HPDE6-E6E7 (cell line): Measurements from ENCODE around the gene ARHGAP33.

Experiments used
- DNase-seq: peaks from one replicate; pipeline ENCODE4 v3.0.0; 2011; ENCODE audit warnings: missing footprints; ENCODE audit errors: extremely low spot score

ARHGAP33 gene

GRCh38 chr19:35775298-35776101, at the start of gene ARHGAP33:
ARHGAP33 (plus strand) TSS chr19:35775564; CDS start chr19:35775659, 95 bp downstream.
- DNase-seq, result peak; percentile 89

- no peak for DNase-seq
Observed at GRCh38 chr19:35727053-35727955, 48.1 kb upstream of the ARHGAP33 start.

- no peak for DNase-seq
Observed at GRCh38 chr19:35727956-35728706, 47.2 kb upstream of the ARHGAP33 start.

GRCh38 chr19:35729021-35729420, 46.3 kb upstream of the ARHGAP33 start:
- DNase-seq, result no peak

- no peak for DNase-seq
Observed at GRCh38 chr19:35729763-35730162, 45.6 kb upstream of the ARHGAP33 start.

GRCh38 chr19:35730326-35730725, 45.0 kb upstream of the ARHGAP33 start:
- no peak for DNase-seq

GRCh38 chr19:35731353-35731752, 44.0 kb upstream of the ARHGAP33 start:
- no peak for DNase-seq

GRCh38 chr19:35731779-35732405, 43.5 kb upstream of the ARHGAP33 start:
- no peak for DNase-seq

- no peak for DNase-seq
Observed at GRCh38 chr19:35732540-35733179, 42.7 kb upstream of the ARHGAP33 start.

- no peak for DNase-seq
Observed at GRCh38 chr19:35733180-35734125, 41.9 kb upstream of the ARHGAP33 start.

GRCh38 chr19:35734273-35734672, 41.1 kb upstream of the ARHGAP33 start:
- DNase-seq, result no peak

GRCh38 chr19:35734889-35735288, 40.5 kb upstream of the ARHGAP33 start:
- no peak for DNase-seq

GRCh38 chr19:35736913-35737886, 38.2 kb upstream of the ARHGAP33 start:
- no peak for DNase-seq

- DNase-seq, result no peak
Observed at GRCh38 chr19:35738021-35738886, 37.1 kb upstream of the ARHGAP33 start.

GRCh38 chr19:35738887-35739229, 36.5 kb upstream of the ARHGAP33 start:
- DNase-seq, result no peak

- DNase-seq, result no peak
Observed at GRCh38 chr19:35739275-35740107, 35.9 kb upstream of the ARHGAP33 start.

GRCh38 chr19:35740108-35740422, 35.3 kb upstream of the ARHGAP33 start:
- no peak for DNase-seq
